Urothelium cell line (cell line): Measurements from ENCODE around the gene KPNA3.
"Not testable (repeated sequence)": the region's sequence is repeated elsewhere in the genome, so short reads cannot be mapped to it uniquely, and the experiment has no call there.

ENCODE experiments used
- DNase-seq: peaks from one replicate; pipeline ENCODE4 v3.0.0; 2011; ENCODE audit warnings: low spot score, mixed read lengths
- FAIRE-seq: peaks from 2 replicates; lab custom pipeline; 2011; peaks lifted over from hg19 to GRCh38; lab: Jason Lieb, UNC

KPNA3 gene

DNA sequence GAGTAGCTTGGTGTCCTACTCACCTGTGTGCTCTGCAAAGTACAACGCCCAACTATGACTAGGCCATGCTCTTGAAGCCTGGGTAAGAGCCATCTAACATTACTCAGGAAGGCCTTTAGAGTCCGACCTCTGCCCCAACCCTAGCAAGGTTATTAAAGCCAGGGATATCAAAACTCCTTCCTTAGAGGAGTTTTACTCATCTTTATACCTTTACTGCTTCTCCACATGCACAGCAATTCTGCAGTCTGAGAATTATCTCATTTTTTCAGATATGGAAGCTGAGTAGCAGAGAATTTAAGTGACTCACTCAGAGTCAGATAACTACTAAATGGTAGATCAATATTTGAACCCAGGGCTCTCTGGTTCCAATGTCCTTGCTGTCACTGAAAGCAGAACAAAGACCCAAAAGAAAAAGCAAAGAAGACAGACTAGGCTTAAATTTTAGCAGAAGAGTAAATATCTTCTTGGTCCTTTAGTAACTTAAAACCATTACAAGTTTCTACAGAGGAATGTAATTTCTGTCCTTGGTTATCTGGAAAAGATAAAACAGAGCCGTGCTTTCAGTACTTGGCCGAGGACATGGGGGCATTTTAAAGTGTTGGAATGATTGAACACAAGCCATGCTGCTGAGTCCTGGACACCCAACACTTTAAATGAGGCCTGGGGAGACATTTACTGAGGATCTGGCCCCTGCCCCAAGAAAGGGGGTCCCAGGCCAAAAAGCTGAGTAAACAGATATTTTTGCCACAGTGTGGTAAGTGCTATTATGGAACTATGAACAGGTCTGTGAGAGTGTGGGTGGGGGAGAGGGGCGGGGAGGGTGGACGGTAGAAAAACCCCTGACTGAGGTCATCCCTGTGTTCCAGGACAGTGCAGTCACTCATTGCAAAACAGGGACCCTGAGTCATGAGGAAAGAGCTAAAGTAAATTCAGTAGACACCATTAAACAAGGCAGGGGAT is 18.4 kb upstream of the KPNA3 start:
- DNase-seq (peak; percentile 9), FAIRE-seq (no peak)

DNA sequence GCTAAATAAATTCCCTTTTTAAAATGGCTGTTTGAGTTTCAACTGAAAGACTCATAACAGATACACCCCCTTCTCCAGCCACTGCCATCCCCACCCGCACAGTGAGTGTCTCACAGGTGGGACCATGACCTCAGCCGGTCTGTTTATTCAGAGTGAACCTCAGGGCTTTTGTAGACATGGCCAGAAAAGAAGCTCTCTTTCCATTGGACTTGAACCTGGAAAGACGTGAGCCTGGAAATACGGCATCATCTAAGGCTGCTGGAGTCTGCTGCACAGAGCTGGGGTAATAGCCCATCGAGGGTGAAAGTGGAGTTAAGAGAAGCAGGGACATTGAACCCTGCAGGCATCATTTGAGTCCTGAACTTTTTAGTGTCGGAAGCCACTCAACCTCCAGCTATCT is 15.2 kb upstream of the KPNA3 start:
- no peak for FAIRE-seq
- no peak for DNase-seq

- DNase-seq (no peak), FAIRE-seq (no peak)
These were observed 13.6 kb upstream of the KPNA3 start for GRCh38 chr13:49806126-49806536.

DNA sequence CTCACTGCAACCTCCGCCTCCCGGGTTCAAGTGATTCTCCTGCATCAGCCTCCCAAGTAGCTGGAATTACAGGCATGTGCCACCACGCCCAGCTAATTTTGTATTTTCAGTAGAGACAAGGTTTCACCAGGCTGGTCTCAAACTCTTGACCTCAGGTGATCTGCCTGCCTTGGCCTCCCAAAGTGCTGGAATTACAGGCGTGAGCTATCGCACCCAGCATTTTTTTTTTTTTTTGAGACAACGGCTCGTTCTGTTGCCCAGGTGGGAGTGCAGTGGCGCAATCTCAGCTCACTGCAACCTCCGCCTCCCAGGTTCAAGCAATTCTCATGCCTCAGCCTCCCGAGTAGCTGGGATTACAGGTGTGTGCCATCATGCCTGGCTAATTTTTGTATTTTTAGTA is 10.6 kb upstream of the KPNA3 start:
- DNase-seq, FAIRE-seq: not testable (repeated sequence)

GRCh38 chr13:49802426-49802825 is 9.9 kb upstream of the KPNA3 start:
- DNase-seq (no peak), FAIRE-seq (no peak)

DNA sequence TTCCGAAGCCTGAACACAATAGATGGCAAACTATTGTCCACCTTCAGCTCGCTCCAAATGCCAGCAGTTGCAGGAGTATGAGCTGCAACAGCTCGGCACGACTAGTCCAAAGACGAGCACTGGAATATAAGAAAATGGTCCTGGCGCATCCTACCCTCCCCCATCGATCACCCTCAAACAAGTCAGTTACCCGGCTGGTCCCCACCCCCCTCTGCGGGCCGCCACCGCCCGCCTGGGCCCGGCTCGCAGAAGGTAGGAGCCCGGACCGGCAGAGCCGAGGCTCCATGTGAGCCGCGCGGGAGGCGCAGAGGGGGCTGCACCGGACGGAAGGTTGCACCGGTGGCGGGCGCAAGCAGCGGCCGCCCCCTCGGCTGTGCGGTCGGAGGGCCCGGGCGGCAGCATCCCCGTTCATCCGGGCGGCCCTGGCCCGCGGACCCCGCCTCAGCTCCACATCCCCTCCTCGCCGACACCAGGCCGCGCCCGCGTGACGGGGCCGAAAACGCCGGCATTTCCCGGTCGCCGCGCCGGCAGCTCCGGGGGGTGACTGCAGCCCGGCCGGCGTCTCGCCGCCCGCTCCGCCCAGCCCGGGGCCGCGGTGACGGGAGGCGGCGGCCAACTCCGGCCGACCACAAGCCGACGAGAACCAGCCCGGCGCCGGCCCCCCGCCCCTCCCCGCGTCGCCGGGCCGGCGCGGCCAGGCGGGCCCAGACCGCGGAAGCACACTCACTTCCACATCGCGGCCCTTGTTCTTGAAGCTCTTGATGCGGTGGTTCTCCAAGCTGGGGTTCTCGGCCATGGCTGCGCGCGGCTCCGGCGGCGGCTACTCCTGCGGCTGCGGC is 552 bp downstream of the KPNA3 start:
- FAIRE-seq (no peak), DNase-seq (peak; percentile 44)

DNA sequence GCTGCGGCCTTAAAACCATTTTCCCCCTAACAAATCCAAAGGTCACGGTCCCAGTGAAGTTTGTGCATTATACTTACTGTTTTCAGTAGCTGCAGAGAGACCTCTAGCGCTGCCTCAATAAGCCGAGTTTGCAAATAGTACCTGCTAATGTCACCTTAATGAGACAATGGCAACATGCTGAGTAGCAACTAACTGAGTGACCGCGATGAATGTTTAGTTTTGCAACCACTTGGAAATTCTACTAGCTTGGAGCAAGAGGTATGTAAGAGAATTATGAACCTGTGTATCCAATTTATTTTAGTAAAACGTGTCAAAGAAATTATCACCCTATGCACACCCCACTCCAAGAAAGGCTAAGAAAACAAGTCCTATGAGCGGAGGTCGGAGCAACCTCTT is 1.2 kb downstream of the KPNA3 start:
- no peak for FAIRE-seq
- no peak for DNase-seq

- no peak for DNase-seq
- no peak for FAIRE-seq
These were observed 2.5 kb downstream of the KPNA3 start for GRCh38 chr13:49789968-49790367.

DNA sequence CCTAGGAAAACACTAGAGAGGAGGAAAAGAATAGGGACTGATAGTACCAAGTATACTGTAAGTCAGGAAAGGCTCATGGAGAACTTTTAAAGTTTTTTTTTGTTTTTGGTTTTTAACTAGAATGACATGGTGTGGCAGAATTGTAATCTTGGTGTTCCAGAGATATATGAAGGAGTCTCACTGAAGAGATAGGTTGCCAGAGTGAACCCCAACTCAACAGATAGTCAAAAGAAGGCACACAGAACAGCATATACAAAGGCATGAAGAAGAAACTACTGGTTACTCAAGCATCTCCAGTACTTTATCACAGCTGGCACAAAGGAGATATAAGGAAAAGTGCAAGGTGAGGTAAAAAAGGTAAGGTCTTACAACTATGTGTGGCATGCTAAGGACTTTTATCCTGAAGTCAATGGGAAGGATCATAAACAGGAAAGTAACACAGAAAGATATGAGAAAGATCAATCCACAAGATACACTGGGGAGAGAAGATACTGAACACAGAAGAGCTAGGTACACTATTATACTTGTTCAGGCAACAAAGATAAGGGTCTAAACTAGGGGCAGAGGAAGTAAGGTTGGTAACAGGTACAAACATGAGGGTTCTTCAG is 6.0 kb downstream of the KPNA3 start:
- FAIRE-seq (no peak), DNase-seq (no peak)

DNA sequence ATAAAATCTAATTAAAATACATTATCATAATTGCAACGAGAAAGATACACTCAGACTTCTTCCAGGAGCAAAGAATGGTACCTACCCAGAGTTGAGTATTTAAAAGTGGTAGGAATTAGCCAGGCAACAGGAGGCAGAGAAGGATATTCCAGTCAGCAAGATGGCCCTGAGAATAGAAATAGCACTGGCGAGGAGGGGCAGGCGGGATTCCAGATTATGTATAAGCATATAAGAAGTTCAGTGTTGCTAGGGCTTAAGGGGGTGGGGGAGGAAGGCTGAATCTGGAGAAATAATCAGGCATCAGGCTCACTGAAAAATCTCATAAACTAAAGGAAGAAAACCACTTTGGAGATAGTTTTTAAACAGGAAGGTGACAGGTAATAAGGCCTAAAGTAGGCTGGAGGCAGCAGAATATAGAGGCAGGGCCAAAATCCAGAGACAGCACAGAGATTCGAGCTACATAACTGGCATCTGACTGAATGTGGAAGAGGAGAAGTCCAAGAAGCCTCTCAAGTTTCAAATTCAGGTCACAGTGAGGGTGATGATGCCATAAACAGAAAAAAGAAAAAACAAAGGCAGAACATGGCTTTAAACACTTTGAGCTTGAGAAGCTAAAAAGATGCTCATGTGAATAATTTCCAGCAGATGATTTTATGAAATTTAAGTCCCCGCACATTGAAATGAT is 7.5 kb downstream of the KPNA3 start:
- FAIRE-seq = no peak
- DNase-seq = no peak

DNA sequence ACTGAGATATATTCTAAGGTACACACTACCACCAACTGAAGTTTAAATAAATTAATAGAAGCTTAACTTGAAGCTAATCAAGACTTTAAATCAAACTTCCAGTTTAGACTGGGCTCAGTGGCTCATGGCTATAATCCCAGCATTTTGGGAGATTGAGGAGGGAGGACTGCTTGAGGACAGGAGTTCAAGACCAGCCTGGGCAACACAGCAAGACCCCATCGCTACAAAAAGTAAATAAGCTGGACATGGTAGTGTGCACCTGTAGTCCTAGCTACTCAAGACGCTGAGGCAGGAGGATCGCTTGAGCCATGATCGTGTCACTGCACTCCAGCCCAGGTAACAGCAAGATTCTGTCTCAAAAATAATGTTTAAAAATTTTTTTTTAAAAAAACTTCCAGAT is 8.6 kb downstream of the KPNA3 start:
- FAIRE-seq (no peak), DNase-seq (no peak)

DNA sequence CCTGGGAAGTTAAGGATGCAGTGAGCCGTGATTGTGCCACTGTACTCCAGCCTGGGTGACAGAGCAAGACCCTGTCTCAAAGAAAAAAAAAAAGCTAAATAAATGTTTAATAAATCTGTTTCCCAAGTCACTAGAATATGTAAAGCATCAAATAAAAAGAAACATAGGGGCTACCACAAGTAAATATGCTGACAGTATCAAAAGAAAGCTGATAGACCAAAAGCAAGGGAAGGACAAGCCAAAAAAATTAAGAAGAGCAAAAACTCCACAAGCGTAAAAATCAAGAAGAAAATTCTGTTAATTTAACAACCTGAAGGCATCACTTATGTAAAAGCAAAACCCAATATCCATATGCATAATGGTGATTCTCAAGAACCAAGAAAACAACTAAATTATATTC is 9.7 kb downstream of the KPNA3 start:
- FAIRE-seq = no peak

GRCh38 chr13:49781806-49782205 is 10.7 kb downstream of the KPNA3 start:
- DNase-seq (no peak), FAIRE-seq (no peak)

More for the DNA sequence above, 9.7 kb downstream of the KPNA3 start:
- DNase-seq = no peak

DNA sequence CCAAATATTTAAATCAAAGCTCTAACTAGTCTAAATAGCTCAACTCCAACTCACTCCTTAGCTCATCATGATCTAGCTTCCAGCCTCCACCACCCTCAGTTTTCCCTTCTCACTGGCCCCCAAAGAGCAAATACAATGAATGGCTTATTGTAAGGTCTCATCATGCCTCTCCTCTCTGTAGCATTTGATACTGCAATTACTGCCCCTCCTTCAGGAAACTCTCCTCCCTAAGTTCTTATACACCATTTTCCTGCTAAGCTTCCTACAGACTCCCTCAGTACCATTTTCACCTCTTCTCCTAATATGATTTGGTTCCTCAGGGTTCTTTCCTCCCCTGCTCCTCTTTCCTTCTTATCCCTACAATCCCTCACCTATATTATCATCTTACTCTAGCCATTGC is 12.8 kb downstream of the KPNA3 start:
- DNase-seq = no peak
- FAIRE-seq = no peak

GRCh38 chr13:49777746-49778614 is 14.5 kb downstream of the KPNA3 start:
- FAIRE-seq (no peak), DNase-seq (no peak)

DNA sequence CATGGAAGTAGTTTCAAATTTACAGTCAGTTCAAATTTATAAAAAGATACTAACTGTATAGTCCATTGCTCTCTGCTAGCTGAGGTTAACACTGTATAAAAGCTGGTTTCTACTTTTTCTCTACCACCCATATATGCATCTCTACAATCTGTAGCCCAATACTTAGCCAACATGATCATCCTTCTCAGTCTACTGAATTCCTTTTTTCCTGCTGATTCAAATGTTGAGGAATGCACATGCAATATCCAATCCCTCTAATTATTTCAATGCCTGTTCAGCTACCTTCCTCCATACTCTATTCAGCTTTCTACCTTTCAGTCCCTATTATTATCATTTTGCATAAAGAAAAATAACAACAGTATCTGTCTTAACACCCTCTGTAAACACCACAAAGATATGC is 15.6 kb downstream of the KPNA3 start:
- no peak for FAIRE-seq
- no peak for DNase-seq

GRCh38 chr13:49774376-49775005 is 18.0 kb downstream of the KPNA3 start:
- FAIRE-seq (no peak), DNase-seq (no peak)

- FAIRE-seq = no peak
- DNase-seq = no peak
These were observed 19.7 kb downstream of the KPNA3 start for GRCh38 chr13:49772828-49773227.

- FAIRE-seq = not testable (repeated sequence)
These were observed 30.7 kb downstream of the KPNA3 start for GRCh38 chr13:49761811-49762210.

More at GRCh38 chr13:49761811-49762210, 30.7 kb downstream of the KPNA3 start:
- not testable (repeated sequence) for DNase-seq
